GM10266 (cell line): ENCODE data around the gene NUP210.

Experiments used
- DNase-seq: peaks from one replicate; pipeline ENCODE4 v3.0.0; 2012; ENCODE audit errors: extremely low spot score
- CTCF ChIP-seq: IDR thresholded peaks from 2 replicates; pipeline ENCODE4 v1.5.1; 2012; ENCODE audit warnings: mild to moderate bottlenecking, low read depth; ENCODE audit not compliant: control insufficient read depth, insufficient read depth; ENCODE audit errors: missing control alignments

NUP210 gene

DNA sequence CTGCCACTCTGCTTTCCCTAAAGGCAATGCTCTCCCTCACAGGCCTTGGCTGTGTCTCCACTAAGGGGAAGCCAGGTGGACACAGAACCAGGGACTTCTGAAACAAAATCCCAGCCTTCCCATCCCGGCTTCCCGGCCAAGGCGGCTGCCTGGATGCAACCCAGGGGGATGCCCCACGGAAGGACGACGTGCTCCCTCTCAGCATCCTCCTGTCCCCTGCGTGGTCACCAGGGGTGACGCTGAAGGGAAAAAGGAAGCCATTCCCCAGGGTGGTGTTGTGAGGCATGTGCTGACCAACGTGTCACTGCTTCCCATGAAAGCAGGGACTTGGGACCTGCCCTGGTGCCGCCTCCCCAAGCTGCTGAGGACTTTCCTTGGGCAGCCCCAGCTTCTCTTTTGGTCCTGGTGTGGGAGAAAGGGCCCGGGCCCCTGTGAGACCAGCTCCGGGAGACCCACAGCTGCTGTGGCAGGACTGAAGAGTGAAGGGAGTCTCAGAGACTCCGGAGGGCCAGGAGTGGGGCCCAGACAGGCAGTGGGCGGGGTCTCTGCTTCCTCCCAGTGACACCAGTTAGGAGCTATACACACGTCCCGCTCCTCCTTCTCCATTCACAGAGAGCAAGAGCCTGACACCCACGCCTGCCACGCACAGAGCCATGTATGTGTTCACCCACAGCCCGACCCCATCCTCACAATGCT lies 139.2 kb downstream of the NUP210 start:
- no peak for TF ChIP-seq CTCF
- DNase-seq: no peak

DNA sequence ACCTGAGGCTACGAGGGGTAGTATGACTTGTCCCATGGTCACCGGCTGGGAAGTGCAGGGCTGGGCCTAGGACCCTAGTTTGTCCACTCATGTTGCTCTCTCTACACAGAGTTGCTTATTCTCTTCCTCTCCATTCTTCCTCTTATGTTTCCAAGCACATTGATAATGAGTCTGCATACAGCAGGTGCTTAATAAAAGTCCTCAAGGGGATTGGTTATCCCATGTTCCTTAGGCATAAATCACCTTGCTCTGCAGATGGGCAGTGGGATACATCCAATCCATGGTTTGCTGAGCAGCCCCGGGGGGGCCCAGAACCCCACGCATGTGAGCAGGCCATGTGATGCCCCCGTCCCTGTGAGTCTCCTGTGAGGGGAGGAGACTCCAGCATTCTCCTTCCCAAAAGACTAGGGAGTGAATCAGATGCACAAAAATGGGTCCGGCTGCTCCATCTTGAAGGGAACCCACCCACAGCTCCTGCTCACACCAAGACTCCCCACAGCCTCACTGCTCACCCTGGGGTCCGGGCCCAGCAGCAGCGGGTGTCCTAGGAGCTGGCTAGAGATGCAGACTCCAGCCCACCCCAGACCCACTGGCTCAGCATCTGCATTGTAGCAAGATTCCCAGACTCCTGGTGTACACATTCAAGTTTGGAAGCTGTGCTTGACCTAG lies 139.9 kb downstream of the NUP210 start:
- no peak for DNase-seq
- no peak for TF ChIP-seq CTCF

- DNase-seq: no peak
- no peak for TF ChIP-seq CTCF
These were observed 140.6 kb downstream of the NUP210 start for GRCh38 chr3:13279532-13279910.

- TF ChIP-seq CTCF: no peak
- DNase-seq: no peak
These were observed 141.2 kb downstream of the NUP210 start for GRCh38 chr3:13278783-13279531.

GRCh38 chr3:13277860-13278531 lies 142.1 kb downstream of the NUP210 start:
- TF ChIP-seq CTCF: no peak
- DNase-seq: no peak

DNA sequence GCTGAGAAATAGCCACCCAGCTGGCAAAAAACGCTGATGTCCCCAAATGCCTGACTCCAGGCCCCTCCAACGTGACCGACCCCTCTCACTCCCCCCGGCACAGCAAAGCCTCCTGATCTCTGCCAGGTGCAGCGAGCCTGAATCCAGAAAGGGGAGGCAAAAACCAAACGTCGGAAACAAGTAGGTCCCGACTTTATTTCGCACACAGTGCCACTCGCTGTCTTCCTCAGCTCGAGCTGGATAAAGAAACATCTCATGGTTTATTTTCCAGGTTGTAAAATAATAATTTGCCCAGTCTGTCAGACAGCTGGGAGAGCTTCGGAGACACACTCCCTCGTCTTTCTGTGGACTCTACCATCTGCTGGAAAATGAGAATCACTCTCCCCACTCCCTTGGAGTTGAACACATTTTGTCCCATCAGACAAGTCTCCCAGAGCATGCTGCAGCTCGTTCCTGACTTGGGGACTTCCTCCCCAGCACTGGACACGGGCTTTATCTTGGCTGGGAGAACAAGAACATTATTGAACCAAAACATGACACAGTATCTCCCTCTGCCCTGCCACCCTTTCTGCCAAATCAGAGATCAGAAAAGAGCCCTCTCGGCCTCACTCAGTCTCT lies 142.8 kb downstream of the NUP210 start:
- no peak for DNase-seq
- no peak for TF ChIP-seq CTCF
